ENCODE measurements around the gene RAD52. TPM values are rescaled to one million over a fixed set of nuclear protein-coding genes. Genes with fewer than 3 reads are reported as not detected.

Gene RAD52
- total RNA-seq, 1 experiment from 2014 or later = 14.9 TPM

- no peak for DNase-seq
- peaks cover 10% of the 10 kb centered on the region for H4K20me1 ChIP-seq (ENCODE audit: insufficient read depth, low read depth, low read length)
- no peaks in the 10 kb centered on the region for H3K27me3 ChIP-seq (ENCODE audit: low read length)
Measured at GRCh38 chr12:907413-908185, 41.9 kb downstream of the RAD52 start.

GRCh38 chr12:906062-906585 lies 43.4 kb downstream of the RAD52 start:
- peaks cover 75% of the 10 kb centered on the region for H3K36me3 ChIP-seq (ENCODE audit: insufficient read depth, low read length)
- no peaks in the 10 kb centered on the region for H3K27me3 ChIP-seq (ENCODE audit: low read length)
- H4K20me1 ChIP-seq (ENCODE audit: insufficient read depth, low read depth, low read length) = peaks cover 10% of the 10 kb centered on the region
- H3K4me3 ChIP-seq (ENCODE audit: low read length) = no peak overlapping the region
- no peak overlapping the region for H3K9ac ChIP-seq (ENCODE audit: low read length)
- DNase-seq = no peak
- H3K4me1 ChIP-seq (ENCODE audit: low read length) = peaks cover 5% of the 10 kb centered on the region
- no peaks in the 10 kb centered on the region for H3K9me3 ChIP-seq (ENCODE audit: low read length)
- no peak overlapping the region for H2AFZ ChIP-seq (ENCODE audit: low read length)
- no peaks in the 10 kb centered on the region for H3K9me2 ChIP-seq (replicated peaks; ENCODE audit: insufficient read depth, low read length)
- peaks cover 35% of the 10 kb centered on the region for H3K79me2 ChIP-seq (ENCODE audit: low read length)
- no peak overlapping the region for H3K4me2 ChIP-seq (ENCODE audit: low read depth, low read length, poor library complexity, severe bottlenecking)
- no peak overlapping the region for H3K27ac ChIP-seq (ENCODE audit: low read length)

More at GRCh38 chr12:907413-908185, 41.9 kb downstream of the RAD52 start:
- H3K9me2 ChIP-seq (replicated peaks; ENCODE audit: insufficient read depth, low read length) = no peaks in the 10 kb centered on the region
- H3K36me3 ChIP-seq (ENCODE audit: insufficient read depth, low read length) = peaks cover 75% of the 10 kb centered on the region
- H3K9me3 ChIP-seq (ENCODE audit: low read length) = no peaks in the 10 kb centered on the region
- peaks cover 5% of the 10 kb centered on the region for H3K4me1 ChIP-seq (ENCODE audit: low read length)
- no peak overlapping the region for H2AFZ ChIP-seq (ENCODE audit: low read length)
- no peak overlapping the region for H3K27ac ChIP-seq (ENCODE audit: low read length)
- H3K4me2 ChIP-seq (ENCODE audit: low read depth, low read length, poor library complexity, severe bottlenecking) = no peak overlapping the region
- H3K9ac ChIP-seq (ENCODE audit: low read length) = no peak overlapping the region
- H3K79me2 ChIP-seq (ENCODE audit: low read length) = peaks cover 27% of the 10 kb centered on the region
- H3K4me3 ChIP-seq (ENCODE audit: low read length) = no peak overlapping the region

- no peak overlapping the region for H2AFZ ChIP-seq (ENCODE audit: low read length)
- peaks cover 33% of the 10 kb centered on the region for H3K79me2 ChIP-seq (ENCODE audit: low read length)
- no peaks in the 10 kb centered on the region for H3K9me3 ChIP-seq (ENCODE audit: low read length)
- peaks cover 75% of the 10 kb centered on the region for H3K36me3 ChIP-seq (ENCODE audit: insufficient read depth, low read length)
- H3K9me2 ChIP-seq (replicated peaks; ENCODE audit: insufficient read depth, low read length) = no peaks in the 10 kb centered on the region
- peaks cover 10% of the 10 kb centered on the region for H4K20me1 ChIP-seq (ENCODE audit: insufficient read depth, low read depth, low read length)
- peaks cover 3% of the 10 kb centered on the region for H3K4me1 ChIP-seq (ENCODE audit: low read length)
- H3K4me2 ChIP-seq (ENCODE audit: low read depth, low read length, poor library complexity, severe bottlenecking) = no peak overlapping the region
- H3K27ac ChIP-seq (ENCODE audit: low read length) = no peak overlapping the region
- no peak overlapping the region for H3K4me3 ChIP-seq (ENCODE audit: low read length)
- H3K27me3 ChIP-seq (ENCODE audit: low read length) = no peaks in the 10 kb centered on the region
- no peak for DNase-seq
- H3K9ac ChIP-seq (ENCODE audit: low read length) = no peak overlapping the region
Measured at GRCh38 chr12:905261-906031, 44.0 kb downstream of the RAD52 start.

DNA sequence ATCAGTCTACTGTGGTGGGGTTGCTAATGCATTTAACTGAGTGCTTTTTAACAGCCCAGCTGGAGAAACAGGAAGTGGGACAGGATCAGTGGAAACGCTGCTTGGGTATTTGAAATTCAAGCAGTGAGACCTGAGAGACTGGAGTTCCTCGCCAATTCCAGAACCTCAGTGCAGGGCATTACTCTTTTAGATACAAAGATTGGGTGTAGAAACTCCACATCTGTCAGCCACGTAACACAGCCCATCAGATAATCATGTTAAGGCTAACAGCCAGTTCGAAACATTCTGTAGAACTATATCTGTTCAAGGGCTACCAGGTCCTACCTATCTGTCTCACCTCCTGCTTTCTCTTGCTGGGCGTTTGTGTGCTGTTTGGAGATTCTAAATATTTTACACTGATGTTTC lies 45.5 kb downstream of the RAD52 start:
- Histone ChIP-seq H3K27ac (ENCODE audit: low read length) (no peak overlapping the region), H3K79me2 (ENCODE audit: low read length) (peaks cover 33% of the 10 kb centered on the region), H3K4me2 (ENCODE audit: low read depth, low read length, poor library complexity, severe bottlenecking) (no peak overlapping the region), H3K4me1 (ENCODE audit: low read length) (no peaks in the 10 kb centered on the region), H3K36me3 (ENCODE audit: insufficient read depth, low read length) (peaks cover 67% of the 10 kb centered on the region), H3K9ac (ENCODE audit: low read length) (no peak overlapping the region), H3K27me3 (ENCODE audit: low read length) (no peaks in the 10 kb centered on the region), H3K4me3 (ENCODE audit: low read length) (no peak overlapping the region), H3K9me2 (replicated peaks; ENCODE audit: insufficient read depth, low read length) (no peaks in the 10 kb centered on the region), H4K20me1 (ENCODE audit: insufficient read depth, low read depth, low read length) (peaks cover 10% of the 10 kb centered on the region), H3K9me3 (ENCODE audit: low read length) (no peaks in the 10 kb centered on the region), H2AFZ (ENCODE audit: low read length) (no peak overlapping the region)
- no peak for DNase-seq

- Histone ChIP-seq H3K36me3 (ENCODE audit: insufficient read depth, low read length) (peaks cover 63% of the 10 kb centered on the region), H3K4me1 (ENCODE audit: low read length) (no peaks in the 10 kb centered on the region), H3K9me2 (replicated peaks; ENCODE audit: insufficient read depth, low read length) (no peaks in the 10 kb centered on the region), H3K4me3 (ENCODE audit: low read length) (no peak overlapping the region), H3K4me2 (ENCODE audit: low read depth, low read length, poor library complexity, severe bottlenecking) (no peak overlapping the region), H3K27me3 (ENCODE audit: low read length) (no peaks in the 10 kb centered on the region), H3K9ac (ENCODE audit: low read length) (no peak overlapping the region), H3K79me2 (ENCODE audit: low read length) (peaks cover 33% of the 10 kb centered on the region), H3K9me3 (ENCODE audit: low read length) (no peaks in the 10 kb centered on the region), H4K20me1 (ENCODE audit: insufficient read depth, low read depth, low read length) (peaks cover 10% of the 10 kb centered on the region), H2AFZ (ENCODE audit: low read length) (no peak overlapping the region), H3K27ac (ENCODE audit: low read length) (no peak overlapping the region)
- DNase-seq = no peak
Measured at GRCh38 chr12:903055-903454, 46.4 kb downstream of the RAD52 start.

- H3K4me3 ChIP-seq (ENCODE audit: low read length) = no peak overlapping the region
- H3K4me2 ChIP-seq (ENCODE audit: low read depth, low read length, poor library complexity, severe bottlenecking) = no peak overlapping the region
- no peak overlapping the region for H3K9ac ChIP-seq (ENCODE audit: low read length)
- peaks cover 10% of the 10 kb centered on the region for H4K20me1 ChIP-seq (ENCODE audit: insufficient read depth, low read depth, low read length)
- no peaks in the 10 kb centered on the region for H3K9me2 ChIP-seq (replicated peaks; ENCODE audit: insufficient read depth, low read length)
- peaks cover 33% of the 10 kb centered on the region for H3K79me2 ChIP-seq (ENCODE audit: low read length)
- no peaks in the 10 kb centered on the region for H3K27me3 ChIP-seq (ENCODE audit: low read length)
- no peaks in the 10 kb centered on the region for H3K9me3 ChIP-seq (ENCODE audit: low read length)
- no peak overlapping the region for H3K27ac ChIP-seq (ENCODE audit: low read length)
- peaks cover 62% of the 10 kb centered on the region for H3K36me3 ChIP-seq (ENCODE audit: insufficient read depth, low read length)
- H3K4me1 ChIP-seq (ENCODE audit: low read length) = no peaks in the 10 kb centered on the region
- DNase-seq = no peak
- no peak overlapping the region for H2AFZ ChIP-seq (ENCODE audit: low read length)
Measured at GRCh38 chr12:902581-902980, 46.9 kb downstream of the RAD52 start.

DNA sequence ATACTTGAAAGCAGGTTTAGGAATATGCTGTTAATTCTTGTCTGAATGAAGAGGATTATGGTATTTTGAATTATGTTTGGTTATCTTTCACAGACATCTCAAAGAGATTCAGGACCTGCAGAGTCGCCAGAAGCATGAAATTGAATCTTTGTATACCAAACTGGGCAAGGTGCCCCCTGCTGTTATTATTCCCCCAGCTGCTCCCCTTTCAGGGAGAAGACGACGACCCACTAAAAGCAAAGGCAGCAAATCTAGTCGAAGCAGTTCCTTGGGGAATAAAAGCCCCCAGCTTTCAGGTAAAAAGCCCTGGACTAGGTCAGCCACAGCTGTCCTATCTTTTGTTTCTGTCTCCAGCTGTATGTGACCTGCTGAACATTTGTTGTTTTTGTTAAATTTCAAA lies 52.1 kb downstream of the RAD52 start:
- H3K4me2 ChIP-seq (ENCODE audit: low read depth, low read length, poor library complexity, severe bottlenecking) = no peak overlapping the region

GRCh38 chr12:896031-896430 lies 53.5 kb downstream of the RAD52 start:
- peaks cover 48% of the 10 kb centered on the region for H3K36me3 ChIP-seq (ENCODE audit: insufficient read depth, low read length)
- no peak overlapping the region for H2AFZ ChIP-seq (ENCODE audit: low read length)
- H3K9ac ChIP-seq (ENCODE audit: low read length) = no peak overlapping the region
- H3K79me2 ChIP-seq (ENCODE audit: low read length) = peaks cover 5% of the 10 kb centered on the region
- H3K9me2 ChIP-seq (replicated peaks; ENCODE audit: insufficient read depth, low read length) = no peaks in the 10 kb centered on the region
- H3K4me3 ChIP-seq (ENCODE audit: low read length) = no peak overlapping the region
- H3K9me3 ChIP-seq (ENCODE audit: low read length) = no peaks in the 10 kb centered on the region
- no peak overlapping the region for H3K27ac ChIP-seq (ENCODE audit: low read length)
- no peak for DNase-seq
- H3K4me2 ChIP-seq (ENCODE audit: low read depth, low read length, poor library complexity, severe bottlenecking) = no peak overlapping the region
- no peaks in the 10 kb centered on the region for H4K20me1 ChIP-seq (ENCODE audit: insufficient read depth, low read depth, low read length)
- no peaks in the 10 kb centered on the region for H3K4me1 ChIP-seq (ENCODE audit: low read length)
- H3K27me3 ChIP-seq (ENCODE audit: low read length) = no peaks in the 10 kb centered on the region

More for the DNA sequence above, 52.1 kb downstream of the RAD52 start:
- Histone ChIP-seq H2AFZ (ENCODE audit: low read length) (no peak overlapping the region), H4K20me1 (ENCODE audit: insufficient read depth, low read depth, low read length) (no peaks in the 10 kb centered on the region), H3K36me3 (ENCODE audit: insufficient read depth, low read length) (peaks cover 55% of the 10 kb centered on the region), H3K4me1 (ENCODE audit: low read length) (no peaks in the 10 kb centered on the region), H3K27me3 (ENCODE audit: low read length) (no peaks in the 10 kb centered on the region), H3K9me2 (replicated peaks; ENCODE audit: insufficient read depth, low read length) (no peaks in the 10 kb centered on the region), H3K9ac (ENCODE audit: low read length) (no peak overlapping the region), H3K9me3 (ENCODE audit: low read length) (no peaks in the 10 kb centered on the region), H3K27ac (ENCODE audit: low read length) (no peak overlapping the region), H3K79me2 (ENCODE audit: low read length) (peaks cover 11% of the 10 kb centered on the region), H3K4me3 (ENCODE audit: low read length) (no peak overlapping the region)
- DNase-seq = no peak

All from Karpas-422 (cell line).